ENCODE results near the gene IMMP2L.
"Not testable (repeated sequence)": the region's sequence is repeated elsewhere in the genome, so short reads cannot be mapped to it uniquely, and the experiment has no call there.

Gene IMMP2L

DNA sequence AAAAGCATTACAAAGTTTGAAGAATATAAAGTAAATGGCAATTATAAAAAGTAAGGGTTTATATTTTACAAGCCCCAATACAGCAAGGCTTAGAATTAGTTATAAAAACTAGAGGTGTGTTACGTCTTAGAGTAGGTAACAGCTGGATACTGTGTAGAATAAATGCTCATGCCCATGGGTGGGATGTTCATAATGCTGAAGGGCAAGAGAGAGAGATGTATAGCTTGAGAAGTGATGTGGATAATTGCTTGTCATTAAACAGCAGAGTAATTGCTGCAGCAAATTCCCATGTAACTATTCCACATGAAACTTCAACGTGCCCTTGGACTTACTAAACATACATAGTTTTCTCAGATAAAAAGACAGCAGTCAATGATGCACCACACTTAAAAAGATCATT is 233.8 kb downstream of the IMMP2L start:
- DNase-seq, result no peak

DNA sequence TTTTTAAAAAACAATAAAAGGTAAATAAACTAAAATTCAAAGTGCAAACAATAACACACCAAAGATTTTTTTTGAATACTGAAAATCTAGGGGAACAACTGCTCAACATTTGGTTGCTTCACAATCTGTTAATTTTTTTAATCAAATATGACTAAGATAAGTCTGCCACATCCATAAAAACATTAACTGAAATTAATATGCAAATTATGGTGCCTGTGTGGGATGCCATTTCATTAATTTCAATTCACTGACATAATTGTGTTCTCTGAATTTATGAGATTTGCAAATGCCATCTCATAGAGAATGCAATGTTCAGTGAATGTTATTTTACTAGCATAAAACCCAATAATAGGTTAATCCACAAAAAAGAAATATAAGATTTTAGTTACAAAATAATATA is 237.5 kb downstream of the IMMP2L start:
- no peak for DNase-seq

DNA sequence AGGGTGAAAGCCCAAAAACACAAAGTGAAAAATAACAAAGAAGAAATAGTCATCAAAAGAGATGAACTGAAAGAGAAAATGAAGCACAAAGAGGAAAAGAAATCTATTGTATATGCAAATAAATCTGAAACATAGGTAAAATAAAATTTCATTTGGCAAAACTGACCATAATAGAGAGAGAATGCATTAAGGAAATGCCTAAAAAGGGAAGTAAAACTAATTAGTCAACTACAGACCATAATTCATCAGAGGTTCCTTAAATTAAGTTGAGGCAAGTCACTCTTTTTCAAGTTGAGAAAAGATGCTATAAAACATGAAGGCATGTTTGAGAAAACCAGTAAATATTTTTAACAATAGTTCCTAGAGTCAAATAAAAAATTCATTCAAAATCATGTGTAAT is 238.1 kb downstream of the IMMP2L start:
- DNase-seq, result no peak

DNA sequence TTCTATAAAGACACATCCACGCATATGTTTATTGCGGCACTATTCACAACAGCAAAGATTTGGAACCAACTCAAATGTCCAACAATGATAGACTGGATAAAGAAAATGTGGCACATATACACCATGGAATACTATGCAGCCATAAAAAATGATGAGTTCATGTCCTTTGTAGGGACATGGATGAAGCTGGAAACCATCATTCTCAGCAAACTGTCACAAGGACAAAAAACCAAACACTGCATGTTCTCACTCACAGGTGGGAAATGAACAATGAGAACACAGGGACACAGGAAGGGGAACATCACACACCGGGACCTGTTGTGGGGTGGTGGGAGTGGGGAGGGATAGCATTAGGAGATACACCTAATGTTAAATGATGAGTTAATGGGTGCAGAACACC is 238.6 kb downstream of the IMMP2L start:
- DNase-seq, result not testable (repeated sequence)

DNA sequence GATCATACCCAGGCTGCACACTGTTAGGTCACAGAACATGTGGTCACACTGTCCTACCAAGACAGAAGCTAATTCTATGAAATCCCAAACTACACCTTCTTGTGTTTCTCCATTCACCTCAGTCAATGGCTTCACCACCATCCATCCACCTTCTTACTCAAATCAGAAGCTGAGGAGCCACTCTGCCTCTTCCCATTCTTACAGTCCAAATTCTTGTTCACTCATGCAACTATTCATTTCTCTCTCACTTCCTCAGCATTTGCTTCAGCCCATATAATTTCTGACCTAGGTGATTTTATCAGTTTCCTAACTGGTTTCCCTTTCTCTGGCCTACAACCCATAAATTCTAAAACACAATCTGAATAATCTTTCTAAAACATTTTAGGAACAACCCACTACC is 242.2 kb downstream of the IMMP2L start:
- DNase-seq, result no peak

DNA sequence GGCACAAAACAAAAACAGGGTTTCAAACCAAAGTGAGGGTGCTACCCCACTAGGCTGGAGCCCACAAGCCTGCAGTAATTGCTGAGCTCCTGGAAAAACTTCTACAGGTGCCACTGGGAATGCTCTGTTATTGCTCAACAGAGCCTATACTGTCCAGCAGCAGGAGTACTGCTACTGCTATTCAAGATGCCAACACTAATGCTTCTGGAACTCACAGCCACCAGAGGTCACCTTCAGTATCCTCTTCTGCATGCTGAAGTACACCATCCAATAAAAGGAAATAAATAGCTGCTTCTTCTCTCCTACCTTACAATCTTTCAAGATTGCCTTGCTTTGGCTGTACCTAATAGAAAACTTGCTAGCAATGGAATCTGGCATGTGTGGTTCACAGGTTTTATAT is 249.3 kb downstream of the IMMP2L start:
- DNase-seq, result peak; percentile 19

DNA sequence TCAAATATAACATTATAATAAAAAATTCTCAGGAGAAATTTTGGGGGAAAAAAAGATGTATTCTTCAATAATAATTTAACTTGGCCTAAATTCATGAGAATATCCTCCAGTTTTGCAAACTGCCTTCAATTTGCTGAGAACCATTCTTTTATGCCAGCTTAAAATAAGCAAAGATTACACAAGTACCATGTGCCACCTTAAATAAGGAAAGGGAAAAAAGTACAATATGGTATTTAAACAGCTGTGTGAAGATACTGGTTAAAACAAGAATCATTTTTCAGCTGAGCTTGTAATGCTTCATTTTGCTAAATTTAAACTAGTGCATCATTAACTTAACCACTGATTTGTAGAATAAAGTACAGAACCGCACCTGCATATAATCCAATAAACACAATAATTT is 253.6 kb downstream of the IMMP2L start:
- DNase-seq, result no peak

DNA sequence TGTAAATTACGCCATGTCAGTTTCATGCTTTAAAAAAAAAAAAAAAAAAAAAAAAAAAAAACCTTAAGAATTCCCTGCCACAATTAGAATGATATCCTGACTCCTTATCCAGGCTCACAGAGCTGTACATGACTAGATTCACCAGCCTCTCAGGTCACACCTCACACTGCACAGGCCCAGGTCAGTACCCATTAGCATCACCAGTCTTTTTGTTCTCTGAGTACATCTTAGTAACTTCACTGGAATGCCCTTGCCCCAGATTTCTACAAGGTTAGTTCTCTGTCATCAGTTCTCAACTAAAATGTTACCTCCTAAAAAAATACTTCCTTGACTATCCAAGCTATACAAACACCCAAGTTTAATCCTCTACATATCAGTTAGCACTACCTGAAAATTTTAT is 260.4 kb downstream of the IMMP2L start:
- no peak for DNase-seq

DNA sequence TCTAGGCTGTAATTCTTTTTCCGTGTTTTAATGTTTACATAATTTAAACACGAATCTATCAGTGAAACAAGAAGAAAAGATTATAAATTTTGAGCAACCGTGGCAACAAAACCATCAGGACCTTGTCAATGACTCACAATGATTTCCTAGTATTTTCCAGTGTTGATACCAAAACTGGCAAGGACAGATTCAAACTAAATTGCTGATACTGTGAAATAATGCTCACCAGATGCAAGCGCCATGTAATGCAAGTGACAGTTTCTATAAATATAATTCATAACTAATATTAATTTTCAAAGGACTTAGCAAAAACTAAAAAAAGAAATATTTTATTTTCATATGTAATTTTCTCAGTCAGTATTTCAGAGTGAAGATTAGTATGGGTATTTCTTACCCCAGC is 267.8 kb downstream of the IMMP2L start:
- no peak for DNase-seq

DNA sequence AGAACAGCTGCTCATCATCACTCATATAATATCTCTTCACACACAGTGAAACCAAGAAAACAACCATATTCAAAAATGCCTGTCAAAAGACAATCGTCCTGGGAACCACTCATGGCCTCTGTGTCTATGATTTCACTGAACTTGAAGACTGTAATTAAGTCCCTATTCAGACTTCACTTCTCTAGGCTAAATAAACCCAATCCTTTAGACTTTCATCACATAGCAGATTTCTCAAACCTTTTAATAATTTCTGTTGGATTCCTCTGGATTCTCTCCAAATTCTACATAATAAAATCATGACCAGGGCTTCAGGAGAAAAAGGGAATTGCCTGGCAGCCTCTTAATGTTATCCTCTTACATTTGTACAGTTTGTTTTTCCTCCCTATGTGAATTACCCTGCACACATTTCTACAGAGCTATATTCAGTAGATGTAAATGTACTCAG is 270.2 kb downstream of the IMMP2L start:
- DNase-seq, result peak; percentile 58

DNA sequence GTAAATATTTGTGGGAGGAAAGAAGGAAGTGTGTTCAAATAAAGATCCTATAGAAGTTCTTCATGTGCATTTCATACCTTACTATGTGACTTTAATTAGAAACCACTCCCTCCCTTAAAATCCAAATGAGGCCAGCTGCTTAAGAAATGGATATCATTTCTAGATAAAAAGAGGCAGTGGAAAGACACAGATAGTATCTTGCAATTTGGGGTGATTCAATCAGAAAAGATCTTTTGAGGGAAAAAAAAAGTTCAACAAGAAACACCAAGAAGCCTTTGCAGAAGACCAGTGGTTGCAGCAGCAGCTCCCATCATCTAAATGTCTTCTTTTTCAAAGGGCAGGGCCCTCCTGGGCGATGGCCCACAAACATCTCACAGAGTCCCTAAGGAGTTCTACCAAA is 271.3 kb downstream of the IMMP2L start:
- no peak for DNase-seq

DNA sequence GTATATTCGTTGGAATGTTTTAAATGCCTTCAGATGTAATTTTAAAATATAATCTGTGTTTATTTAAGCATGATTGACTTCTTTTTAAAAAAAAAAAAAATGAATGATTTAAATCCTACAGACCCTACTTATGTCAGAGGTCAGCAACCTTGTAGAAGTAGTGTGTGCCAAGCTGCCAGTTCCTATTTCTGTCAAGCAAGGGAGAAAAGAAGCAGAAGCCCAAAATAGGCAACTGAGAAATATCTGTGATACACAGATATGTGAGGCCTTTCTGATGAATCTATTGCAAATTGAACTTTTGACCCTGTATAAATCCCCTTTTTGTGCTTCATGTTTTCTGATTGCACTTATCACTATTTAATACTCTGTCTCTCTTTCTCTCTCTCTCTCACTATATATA is 271.9 kb downstream of the IMMP2L start:
- no peak for DNase-seq

DNA sequence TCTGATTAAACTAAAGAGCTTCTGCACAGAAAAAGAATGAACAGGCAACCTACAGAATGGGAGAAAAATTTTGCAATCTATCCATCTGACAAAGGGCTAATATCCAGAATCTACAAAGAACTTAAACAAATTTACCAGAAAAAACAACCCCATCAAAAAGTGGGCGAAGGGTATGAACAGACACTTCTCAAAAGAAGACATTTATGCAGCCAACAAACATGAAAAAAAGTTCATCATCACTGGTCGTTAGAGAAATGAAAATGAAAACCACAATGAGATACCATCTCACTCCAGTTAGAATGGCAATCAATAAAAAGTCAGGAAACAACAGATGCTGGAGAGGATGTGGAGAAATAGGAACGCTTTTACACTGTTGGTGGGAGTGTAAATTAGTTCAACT is 273.9 kb downstream of the IMMP2L start:
- not testable (repeated sequence) for DNase-seq

DNA sequence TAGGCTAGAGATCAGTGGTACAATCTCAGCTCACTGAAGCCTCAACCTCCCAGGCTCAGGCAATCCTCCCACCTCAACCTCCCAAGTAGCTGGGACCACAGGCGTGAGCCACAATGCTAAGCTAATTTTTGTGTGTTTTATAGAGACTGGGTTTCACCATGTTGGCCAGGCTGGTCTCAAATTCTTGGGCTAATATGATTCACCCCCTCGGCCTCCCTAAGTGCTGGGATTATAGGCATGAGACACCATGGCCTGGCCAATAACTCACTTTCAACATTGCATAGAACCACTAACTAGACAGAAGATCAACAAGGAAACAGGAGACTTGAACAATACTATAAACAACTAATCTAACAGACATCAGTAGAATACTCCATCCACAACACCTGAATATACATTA is 279.7 kb downstream of the IMMP2L start:
- DNase-seq, result no peak

DNA sequence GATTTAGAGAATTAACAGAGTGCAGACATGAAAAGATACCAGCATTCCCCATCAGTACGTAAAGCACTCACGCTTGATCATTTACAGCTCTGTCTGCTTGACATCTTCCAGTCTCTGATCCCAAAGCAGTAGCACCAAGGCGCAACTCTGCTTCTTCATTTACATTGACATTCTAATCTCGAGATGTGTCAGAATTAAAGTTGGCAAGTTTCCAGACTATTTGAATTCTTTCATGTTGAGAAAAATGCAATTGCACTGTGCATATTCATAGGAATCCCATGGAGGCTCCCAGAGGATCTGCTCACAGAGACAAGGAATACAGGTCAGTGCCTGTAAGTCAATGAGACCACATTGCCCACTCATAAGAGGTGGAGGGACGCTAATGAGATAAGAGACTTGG is 287.4 kb downstream of the IMMP2L start:
- peak; percentile 72 for DNase-seq

DNA sequence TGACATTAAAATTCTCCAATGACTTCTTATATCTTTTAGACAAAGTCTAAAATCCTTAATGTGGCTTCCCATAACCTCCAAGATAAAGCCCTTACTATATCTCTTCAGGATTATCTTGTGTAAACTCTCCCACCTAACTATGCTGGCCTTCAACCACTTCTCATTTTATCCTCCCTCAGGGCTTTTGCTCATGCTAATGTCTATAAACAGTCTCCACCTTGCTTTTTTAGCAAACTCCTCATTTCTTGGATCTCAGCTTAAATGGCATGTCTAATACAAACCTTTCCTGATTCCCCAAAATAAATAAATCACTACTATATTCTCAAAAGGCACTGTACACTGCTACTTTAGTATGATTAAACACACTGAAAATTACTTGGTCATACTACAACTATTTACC is 290.2 kb downstream of the IMMP2L start:
- no peak for DNase-seq

DNA sequence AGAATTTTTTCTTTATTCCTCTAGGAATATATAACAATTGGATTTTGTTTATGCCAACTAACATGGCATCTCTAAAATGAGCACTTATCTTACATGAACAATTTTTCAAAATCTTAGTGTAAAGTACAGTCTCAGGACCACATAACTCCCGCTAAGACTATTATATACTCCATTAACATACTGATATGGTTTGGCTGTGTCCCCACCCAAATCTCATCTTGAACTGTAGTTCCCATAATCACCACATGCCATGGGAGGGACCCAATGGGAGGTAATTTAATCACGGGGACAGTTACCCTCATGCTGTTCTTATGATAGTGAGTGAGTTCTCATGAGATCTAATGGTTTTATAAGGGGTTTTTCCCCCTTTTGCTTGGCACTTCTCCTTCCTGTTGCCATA is 291.5 kb downstream of the IMMP2L start:
- not testable (repeated sequence) for DNase-seq

DNA sequence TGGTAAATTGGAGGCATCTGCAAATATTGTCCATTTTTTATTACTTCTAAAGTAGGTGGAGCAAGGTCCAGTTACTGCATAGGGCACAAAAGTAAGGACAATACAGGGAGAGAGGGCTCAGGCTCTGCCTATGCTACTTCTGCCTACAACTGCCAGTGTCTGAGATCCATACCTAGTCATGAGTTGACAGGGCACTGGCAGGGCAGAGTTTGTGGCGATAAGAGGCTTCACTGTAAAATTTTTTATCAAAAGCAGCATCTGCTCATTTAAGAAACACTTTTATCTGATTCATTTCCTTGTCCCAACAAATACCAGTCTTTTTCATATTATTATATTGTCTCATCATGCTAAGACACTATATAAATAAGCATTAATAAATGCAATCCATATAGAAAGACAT is 293.4 kb downstream of the IMMP2L start:
- no peak for DNase-seq

DNA sequence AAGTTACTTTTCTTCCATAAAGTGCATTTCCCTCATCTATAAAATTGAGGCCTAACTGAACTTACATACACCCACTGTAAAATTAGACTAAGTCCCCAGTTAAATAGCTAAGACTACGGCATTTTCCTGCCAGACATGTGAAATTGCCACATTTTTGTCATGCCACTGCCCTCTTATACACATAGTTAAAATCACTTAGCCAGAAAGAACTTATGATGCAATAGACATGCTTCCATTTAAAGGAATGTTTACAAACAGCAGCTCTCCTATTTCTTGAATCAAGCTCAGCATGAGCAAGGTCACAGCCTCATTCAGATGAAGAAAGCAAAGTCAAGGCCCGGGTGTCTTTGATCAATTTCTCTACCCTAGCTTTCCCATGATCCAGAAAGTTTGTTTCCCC is 295.7 kb downstream of the IMMP2L start:
- DNase-seq, result peak; percentile 86

DNA sequence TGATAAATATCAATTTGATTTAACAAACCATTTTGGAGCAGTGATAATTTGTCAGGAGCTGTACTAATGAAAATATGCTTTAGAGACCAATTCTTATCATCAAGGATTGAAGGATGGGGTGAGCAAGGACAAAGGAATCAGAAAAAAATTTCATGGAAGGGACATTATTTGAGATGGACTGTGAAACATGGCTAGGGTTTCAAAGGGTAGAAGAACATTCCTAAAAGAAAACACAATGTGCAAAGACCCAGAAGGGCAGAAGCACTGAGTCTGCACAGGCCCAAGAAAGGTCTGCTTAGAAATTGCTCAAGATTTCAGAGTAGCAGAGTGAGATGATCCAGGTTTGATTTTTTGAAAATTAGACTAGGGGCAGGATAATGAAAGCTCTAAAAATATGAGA is 296.9 kb downstream of the IMMP2L start:
- no peak for DNase-seq

DNA sequence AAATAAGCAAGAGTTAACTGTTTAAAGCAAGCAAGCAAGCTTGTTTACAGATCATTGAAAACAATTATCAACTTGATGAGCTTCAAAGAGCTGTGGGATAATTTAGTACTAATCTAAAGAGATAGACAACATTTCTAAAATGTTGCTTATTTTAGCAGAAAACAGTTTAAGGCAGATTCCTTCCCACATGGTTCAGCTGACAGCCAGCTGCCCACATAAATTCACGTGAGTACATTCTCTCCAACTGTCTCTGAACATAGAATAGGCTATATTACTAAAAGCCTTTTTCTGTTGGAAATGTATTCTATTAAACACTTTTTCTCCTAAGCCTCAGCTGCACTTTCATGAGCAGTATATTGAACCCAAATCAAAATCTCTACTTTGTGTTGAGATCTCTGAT is 297.3 kb downstream of the IMMP2L start:
- DNase-seq, result no peak

DNA sequence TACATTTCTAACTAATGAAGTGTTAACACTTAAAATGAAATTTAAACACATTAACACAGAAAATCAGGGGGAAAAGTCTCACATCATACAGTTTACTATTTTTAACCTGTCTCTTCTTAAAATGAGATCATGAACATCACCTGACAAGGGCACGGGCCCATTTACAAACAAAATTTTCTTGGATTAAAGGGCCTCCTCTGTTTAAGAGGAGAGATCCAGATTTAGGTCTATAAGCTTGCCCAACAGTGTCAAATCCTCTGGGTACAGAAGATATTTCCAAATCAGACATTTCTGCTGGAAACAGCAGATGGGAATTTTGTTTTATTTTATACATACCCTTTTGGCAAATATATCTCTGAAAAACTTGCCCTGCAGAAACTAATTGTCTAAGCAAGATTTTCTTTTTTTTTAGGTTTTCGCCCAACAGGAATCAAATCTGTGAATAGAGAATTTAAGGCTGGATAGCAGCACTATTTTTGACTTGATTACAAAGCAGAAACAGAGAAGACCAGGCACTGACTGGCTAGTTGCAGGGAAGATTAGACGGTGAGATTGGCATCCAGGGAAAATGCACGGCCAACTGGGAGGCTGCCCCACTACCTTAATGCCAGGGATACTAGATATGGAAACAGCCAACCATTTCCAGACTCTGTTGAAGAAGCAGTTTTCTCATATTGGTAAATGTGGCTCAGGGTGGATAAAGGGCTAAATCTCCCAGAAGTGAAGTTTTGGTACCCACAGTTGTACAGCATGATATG is 298.0 kb downstream of the IMMP2L start:
- no peak for DNase-seq

DNA sequence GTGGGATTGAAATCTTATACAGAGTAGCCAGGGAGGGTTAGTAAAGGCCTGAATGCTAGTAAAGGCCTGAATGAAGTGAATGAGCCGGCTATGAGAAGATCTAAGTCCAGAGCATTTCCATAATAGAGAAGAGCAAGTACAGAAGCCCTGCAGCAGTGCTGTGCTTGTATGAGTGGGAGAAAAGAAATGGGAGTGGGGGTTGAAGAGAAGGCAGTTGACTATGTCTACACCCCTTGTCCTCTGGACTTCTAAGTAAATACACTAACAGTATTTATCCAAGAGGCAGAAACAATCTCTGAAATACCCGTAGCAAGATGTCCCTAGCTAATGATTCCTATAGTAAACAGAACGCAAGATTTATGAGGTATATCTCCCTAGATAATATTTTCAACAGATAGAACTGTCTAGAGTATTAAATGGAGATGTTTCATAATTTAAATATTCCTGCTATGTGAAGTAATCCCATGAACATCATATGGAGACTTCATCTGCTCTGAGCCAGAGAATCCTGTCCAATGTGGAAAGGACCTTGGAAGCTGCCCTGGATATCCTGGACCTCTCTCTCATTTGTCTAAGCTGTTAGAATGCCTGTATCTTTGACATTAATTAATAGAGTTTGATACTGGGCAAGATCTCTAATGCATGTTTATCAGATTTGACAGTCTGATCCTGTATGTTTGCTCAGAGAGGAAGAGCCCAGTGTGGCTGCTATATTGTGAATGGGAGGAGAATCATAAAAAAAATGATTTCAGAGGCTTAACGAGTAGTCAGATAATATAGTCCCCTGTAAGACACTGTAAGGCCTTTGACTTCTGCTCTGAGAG is 299.8 kb downstream of the IMMP2L start:
- peak; percentile 13 for DNase-seq

DNA sequence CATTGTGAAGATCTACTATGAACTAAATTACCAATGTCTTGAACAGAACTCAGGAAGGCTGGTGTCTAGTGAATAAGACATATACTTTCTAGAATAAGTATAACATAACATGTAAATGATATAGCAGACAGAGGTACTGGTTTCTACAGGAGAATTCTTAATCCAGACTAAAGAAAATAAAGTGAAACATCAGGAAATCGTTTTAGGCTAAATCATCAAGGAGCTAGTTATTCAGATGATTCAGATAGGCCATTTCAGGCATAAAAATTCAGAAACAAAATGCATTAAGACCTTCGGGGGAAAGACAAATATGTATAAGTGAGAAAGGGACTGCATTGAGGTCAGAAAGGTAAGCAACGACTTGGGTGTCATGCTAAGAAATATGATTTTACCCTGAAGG is 300.8 kb downstream of the IMMP2L start:
- DNase-seq, result peak; percentile 14

Measured in fibroblast of skin of scalp (primary cell).